Left ventricle myocardium superior (tissue), 1 donor: ENCODE data around the gene SPRN. TPM values are rescaled to one million over a fixed set of nuclear protein-coding genes. Genes with fewer than 3 reads are reported as not detected.
"Not testable (repeated sequence)": the region's sequence is repeated elsewhere in the genome, so short reads cannot be mapped to it uniquely, and the experiment has no call there.

Experiments
- ATAC-seq: fragments of 200-7000 bp; cut with Tn5 transposase; one replicate; pipeline ENCODE4 v1.9.1; 2020; ENCODE audit warnings: mild to moderate bottlenecking, moderate library complexity
- DNase-seq: peaks from one replicate; pipeline ENCODE4 v3.0.0-alpha.2; 2020
- intact Hi-C: fragments of 100-400 bp; cut with micrococcal nuclease; formaldehyde crosslinking; loops from one replicate; pipeline ENCODE4 v1.11.0; 2022
- long read RNA-seq: library from polyadenylated mRNA; unstranded; transcript quantifications from one replicate; pipeline ENCODE4 v2.0.0, GENCODE V29; 2021
- total RNA-seq: library from RNA; stranded (reverse); fragmentation: NEBNext Ultra II Directional; extraction: Animal tissue kit (Norgen Biotek cat#: 25700); gene quantifications from one replicate; pipeline ENCODE4 v1.2.1, GENCODE V29; 2021
- donor health status: DM: no; HTN: yes; CAD: no; lungs with severe emphysema.

SPRN gene
- not detected for total RNA-seq
- long read RNA-seq, partial matches to known transcripts = 0 of 1 reads
- long read RNA-seq, other reads (novel, unspliced or antisense) = 1 of 1 reads

- DNase-seq, ATAC-seq, intact Hi-C loops: not testable (repeated sequence)
Measured at GRCh38 chr10:133424601-133425000, at the start of gene SPRN. TSS of gene SPRN (minus strand) at chr10:133424625. CDS start at chr10:133423681, 944 bp downstream.

- ATAC-seq (no peak), DNase-seq (no peak)
- intact Hi-C loops = no loop called here
Measured at GRCh38 chr10:133474027-133474426, 49.6 kb upstream of the SPRN start.

- ATAC-seq (no peak), DNase-seq (no peak)
- intact Hi-C loops = no loop called here
Measured at GRCh38 chr10:133473270-133473669, 48.8 kb upstream of the SPRN start.

- intact Hi-C loops = no loop called here
- no peak for DNase-seq
- ATAC-seq = no peak
Measured at GRCh38 chr10:133471300-133472109, 47.1 kb upstream of the SPRN start.

- intact Hi-C loops, ATAC-seq, DNase-seq: not testable (repeated sequence)
Measured at GRCh38 chr10:133469205-133469604, 44.8 kb upstream of the SPRN start.

- intact Hi-C loops = no loop called here
- DNase-seq (no peak), ATAC-seq (no peak)
Measured at GRCh38 chr10:133467286-133467911, 43.0 kb upstream of the SPRN start.

- DNase-seq = no peak
- intact Hi-C loops = no loop called here
- ATAC-seq = no peak
Measured at GRCh38 chr10:133466683-133467275, 42.4 kb upstream of the SPRN start.

GRCh38 chr10:133465950-133466474 is 41.6 kb upstream of the SPRN start:
- DNase-seq (no peak), ATAC-seq (no peak)
- intact Hi-C loops = no loop called here

- intact Hi-C loops = no loop called here
- ATAC-seq = no peak
- DNase-seq = no peak
Measured at GRCh38 chr10:133465191-133465949, 40.9 kb upstream of the SPRN start.

- ATAC-seq (no peak), DNase-seq (no peak)
- intact Hi-C loops = no loop called here
Measured at GRCh38 chr10:133464582-133465031, 40.2 kb upstream of the SPRN start.

- ATAC-seq = no peak
- no peak for DNase-seq
- intact Hi-C loops = no loop called here
Measured at GRCh38 chr10:133462512-133463305, 38.3 kb upstream of the SPRN start.

GRCh38 chr10:133461841-133462240 is 37.4 kb upstream of the SPRN start:
- intact Hi-C loops = no loop called here
- ATAC-seq = no peak
- DNase-seq = no peak

- intact Hi-C loops = no loop called here
- no peak for ATAC-seq
- DNase-seq = no peak
Measured at GRCh38 chr10:133461027-133461426, 36.6 kb upstream of the SPRN start.

GRCh38 chr10:133460208-133460769 is 35.9 kb upstream of the SPRN start:
- ATAC-seq (no peak), DNase-seq (no peak)
- intact Hi-C loops = no loop called here

- ATAC-seq = no peak
- intact Hi-C loops = no loop called here
- DNase-seq = no peak
Measured at GRCh38 chr10:133459454-133460207, 35.2 kb upstream of the SPRN start.

GRCh38 chr10:133458710-133459453 is 34.5 kb upstream of the SPRN start:
- DNase-seq (no peak), ATAC-seq (no peak)
- intact Hi-C loops = no loop called here
